ENCODE measurements around the gene RAP1GAP. TPM values are rescaled to one million over a fixed set of nuclear protein-coding genes. Genes with fewer than 3 reads are reported as not detected.

Gene RAP1GAP
- total and polyA plus RNA-seq, 5 donors = 15.3 to 18.7 (median 16.8) TPM

GRCh38 chr1:21594935-21595897, 73.9 kb downstream of the RAP1GAP start:
- DNase-seq (peak; percentile 78 to 85 (median 79)), ATAC-seq (peak in 1 of 2 donors; percentile 55)
- Histone ChIP-seq H3K27ac (ENCODE audit: low read length) (no peak overlapping the region), H3K9me3 (ENCODE audit: control insufficient read depth, low read length) (no peaks in the 10 kb centered on the region), H3K4me1 (ENCODE audit: control insufficient read depth, insufficient read depth, low read length) (no peaks in the 10 kb centered on the region), H3K27me3 (ENCODE audit: control insufficient read depth, insufficient read depth) (no peaks in the 10 kb centered on the region), H3K4me3 (ENCODE audit: low read length) (no peak overlapping the region)
- intact Hi-C loops (cut with DNase I) = loop anchor here in 1 of 4 donors (10.0 kb wide), 1 partner anchor 220 kb away; no protein-coding TSS in a partner anchor
- 61% methylated on average over 26 of the region's 26 CpGs for WGBS

GRCh38 chr1:21594501-21594900, 74.7 kb downstream of the RAP1GAP start:
- H3K27me3 ChIP-seq (ENCODE audit: control insufficient read depth, insufficient read depth) = no peaks in the 10 kb centered on the region
- ATAC-seq (peak in 1 of 2 donors; percentile 12), DNase-seq (no peak)
- intact Hi-C loops (cut with DNase I) = loop anchor here in 1 of 4 donors (10.0 kb wide), 1 partner anchor 220 kb away; no protein-coding TSS in a partner anchor
- no peaks in the 10 kb centered on the region for H3K4me1 ChIP-seq (ENCODE audit: control insufficient read depth, insufficient read depth, low read length)
- no peaks in the 10 kb centered on the region for H3K9me3 ChIP-seq (ENCODE audit: control insufficient read depth, low read length)
- no peak overlapping the region for H3K4me3 ChIP-seq (ENCODE audit: low read length)
- H3K27ac ChIP-seq (ENCODE audit: low read length) = no peak overlapping the region
- WGBS = 62% methylated on average over 11 of the region's 11 CpGs

DNA sequence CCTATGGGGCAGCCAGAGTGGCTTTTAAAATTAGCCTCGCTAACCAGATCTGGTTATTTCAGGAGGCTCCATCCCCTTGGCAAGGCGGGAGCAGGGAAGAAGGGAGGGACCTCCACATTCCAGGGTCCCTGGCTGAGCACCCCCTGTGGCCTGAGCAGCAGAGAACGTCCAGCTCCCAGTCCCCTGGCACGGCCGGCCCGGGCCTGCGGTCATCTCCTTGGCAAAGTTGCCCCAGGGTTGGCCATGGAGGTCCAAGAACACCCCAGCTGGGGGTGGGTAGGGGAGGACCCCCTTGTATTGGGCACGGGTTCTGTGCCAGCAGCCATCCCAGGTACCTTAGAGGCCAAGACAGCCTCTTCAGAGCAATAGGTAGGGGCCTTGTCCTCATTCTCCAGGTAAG, 75.9 kb downstream of the RAP1GAP start:
- ATAC-seq (no peak), DNase-seq (no peak)
- Histone ChIP-seq H3K9me3 (ENCODE audit: control insufficient read depth, low read length) (no peaks in the 10 kb centered on the region), H3K27me3 (ENCODE audit: control insufficient read depth, insufficient read depth) (no peaks in the 10 kb centered on the region), H3K4me1 (ENCODE audit: control insufficient read depth, insufficient read depth, low read length) (no peaks in the 10 kb centered on the region), H3K4me3 (ENCODE audit: low read length) (no peak overlapping the region), H3K27ac (ENCODE audit: low read length) (no peak overlapping the region)
- WGBS = 90% methylated on average over 8 of the region's 8 CpGs
- intact Hi-C loops (cut with DNase I) = loop anchor here in 1 of 4 donors (10.0 kb wide), 1 partner anchor 218 kb away; no protein-coding TSS in a partner anchor

DNA sequence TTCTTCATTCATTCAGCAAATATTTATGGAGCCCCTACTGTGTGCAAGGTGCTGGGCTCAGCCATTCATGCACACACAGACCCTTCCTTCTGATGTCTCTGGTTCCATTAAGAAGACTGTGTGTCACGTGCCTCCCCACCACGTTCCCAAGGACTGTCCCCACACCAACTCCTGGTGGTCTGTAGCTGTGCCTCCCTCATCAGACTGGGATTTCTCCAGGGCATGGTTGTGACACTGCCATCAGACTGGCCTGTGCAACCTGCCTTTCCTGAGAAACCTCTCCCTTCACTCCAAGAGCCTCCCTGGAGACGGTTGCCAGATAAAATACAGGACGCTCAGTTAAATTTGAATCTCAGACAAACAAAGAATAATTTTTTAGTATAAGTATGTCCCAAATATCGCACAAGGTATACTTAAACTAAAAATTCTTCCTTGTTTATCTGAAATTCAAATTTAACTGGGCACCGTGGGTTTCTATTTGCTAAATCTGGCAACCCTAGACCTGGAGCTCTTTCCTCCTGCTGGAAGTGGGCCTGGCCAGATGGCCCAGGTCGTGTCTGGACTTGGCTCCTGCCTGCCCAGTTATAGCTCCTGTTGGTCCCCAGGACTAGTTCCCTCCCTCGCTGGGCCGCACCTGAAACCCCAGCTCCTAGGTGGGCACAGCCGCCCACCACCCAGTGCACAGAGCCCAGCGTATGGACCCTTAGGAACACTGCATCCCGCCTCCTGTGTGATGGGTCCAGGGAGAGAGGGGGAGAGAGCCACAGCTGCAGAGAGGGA, 76.9 kb downstream of the RAP1GAP start:
- no peak overlapping the region for H3K4me3 ChIP-seq (ENCODE audit: low read length)
- no peak overlapping the region for H3K27ac ChIP-seq (ENCODE audit: low read length)
- H3K9me3 ChIP-seq (ENCODE audit: control insufficient read depth, low read length) = no peaks in the 10 kb centered on the region
- intact Hi-C loops (cut with DNase I) = loop anchor here in 1 of 4 donors (10.0 kb wide), 1 partner anchor 217 kb away; no protein-coding TSS in a partner anchor
- WGBS = 83% methylated on average over 12 of the region's 12 CpGs
- DNase-seq (no peak), ATAC-seq (no peak)
- no peaks in the 10 kb centered on the region for H3K27me3 ChIP-seq (ENCODE audit: control insufficient read depth, insufficient read depth)
- no peaks in the 10 kb centered on the region for H3K4me1 ChIP-seq (ENCODE audit: control insufficient read depth, insufficient read depth, low read length)

GRCh38 chr1:21590934-21591333, 78.2 kb downstream of the RAP1GAP start:
- ATAC-seq (no peak), DNase-seq (no peak)
- no peaks in the 10 kb centered on the region for H3K9me3 ChIP-seq (ENCODE audit: control insufficient read depth, low read length)
- no peak overlapping the region for H3K27ac ChIP-seq (ENCODE audit: low read length)
- intact Hi-C loops (cut with DNase I) = loop anchor here in 1 of 4 donors (10.0 kb wide), 1 partner anchor 216 kb away; no protein-coding TSS in a partner anchor
- H3K4me3 ChIP-seq (ENCODE audit: low read length) = no peak overlapping the region
- WGBS = 60% methylated on average over 13 of the region's 13 CpGs
- no peaks in the 10 kb centered on the region for H3K4me1 ChIP-seq (ENCODE audit: control insufficient read depth, insufficient read depth, low read length)
- H3K27me3 ChIP-seq (ENCODE audit: control insufficient read depth, insufficient read depth) = no peaks in the 10 kb centered on the region

- DNase-seq = no peak
- ATAC-seq = no peak
- H3K9me3 ChIP-seq (ENCODE audit: control insufficient read depth, low read length) = no peaks in the 10 kb centered on the region
- H3K4me3 ChIP-seq (ENCODE audit: low read length) = no peak overlapping the region
- H3K4me1 ChIP-seq (ENCODE audit: control insufficient read depth, insufficient read depth, low read length) = no peaks in the 10 kb centered on the region
- intact Hi-C loops (cut with DNase I) = loop anchor here in 1 of 4 donors (10.0 kb wide), 1 partner anchor 216 kb away; no protein-coding TSS in a partner anchor
- H3K27me3 ChIP-seq (ENCODE audit: control insufficient read depth, insufficient read depth) = no peaks in the 10 kb centered on the region
- H3K27ac ChIP-seq (ENCODE audit: low read length) = no peak overlapping the region
- 36% methylated on average over 23 of the region's 23 CpGs for WGBS
These were observed 78.9 kb downstream of the RAP1GAP start for GRCh38 chr1:21590126-21590880.

- Histone ChIP-seq H3K4me1 (ENCODE audit: control insufficient read depth, insufficient read depth, low read length) (no peaks in the 10 kb centered on the region), H3K9me3 (ENCODE audit: control insufficient read depth, low read length) (no peaks in the 10 kb centered on the region), H3K27ac (ENCODE audit: low read length) (no peak overlapping the region), H3K27me3 (ENCODE audit: control insufficient read depth, insufficient read depth) (no peaks in the 10 kb centered on the region), H3K4me3 (ENCODE audit: low read length) (no peak overlapping the region)
- ATAC-seq = no peak
- DNase-seq = no peak
- intact Hi-C loops (cut with DNase I) = loop anchor here in 1 of 4 donors (10.0 kb wide), 1 partner anchor 215 kb away; no protein-coding TSS in a partner anchor
- WGBS = 89% methylated on average over 5 of the region's 5 CpGs
These were observed 79.5 kb downstream of the RAP1GAP start for GRCh38 chr1:21589618-21590017.

GRCh38 chr1:21587602-21587953, 81.6 kb downstream of the RAP1GAP start:
- no peaks in the 10 kb centered on the region for H3K9me3 ChIP-seq (ENCODE audit: control insufficient read depth, low read length)
- no peaks in the 10 kb centered on the region for H3K27me3 ChIP-seq (ENCODE audit: control insufficient read depth, insufficient read depth)
- WGBS = 97% methylated on average over 5 of the region's 5 CpGs
- H3K4me1 ChIP-seq (ENCODE audit: control insufficient read depth, insufficient read depth, low read length) = no peaks in the 10 kb centered on the region
- H3K27ac ChIP-seq (ENCODE audit: low read length) = no peak overlapping the region
- DNase-seq (no peak), ATAC-seq (no peak)
- H3K4me3 ChIP-seq (ENCODE audit: low read length) = no peak overlapping the region
- intact Hi-C loops (cut with DNase I) = no loop called here

DNA sequence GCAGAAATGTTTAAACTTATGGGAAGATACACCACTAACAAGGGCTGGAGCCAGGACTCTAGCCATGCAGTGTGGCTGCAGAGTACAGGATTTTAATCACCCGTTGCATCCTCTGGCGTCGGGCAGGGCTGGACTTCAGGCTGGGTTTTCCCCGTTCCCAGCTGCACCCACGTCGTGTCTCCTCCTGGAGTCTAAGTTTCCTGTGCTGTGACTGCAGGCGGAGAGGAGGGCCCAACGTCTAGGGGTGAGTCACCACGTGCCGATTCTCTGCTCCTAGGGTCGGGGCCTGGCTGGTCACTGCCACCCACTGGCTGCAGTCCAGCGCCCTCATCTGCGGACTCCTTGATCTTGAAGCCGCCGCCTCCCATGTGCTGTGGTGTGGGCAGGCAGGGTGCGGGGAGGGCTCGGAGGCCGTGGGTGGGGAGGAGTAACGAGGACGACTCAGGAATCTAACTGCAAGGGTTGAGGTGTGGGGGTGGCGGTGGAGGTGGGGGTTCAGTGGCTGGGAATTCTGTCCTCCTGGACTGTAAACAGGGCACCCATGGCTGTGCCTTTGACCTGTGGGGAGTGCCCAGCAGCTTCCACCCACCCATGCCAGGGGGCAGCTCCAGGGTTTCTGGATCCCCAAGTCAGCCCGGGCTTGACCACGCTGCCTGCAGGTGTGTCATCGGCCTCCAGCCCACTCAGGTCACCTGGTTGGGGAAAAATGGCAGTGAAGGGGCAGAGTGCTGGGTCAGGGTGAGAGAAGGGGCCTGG, 82.1 kb downstream of the RAP1GAP start:
- peak; percentile 69 to 88 for ATAC-seq
- Histone ChIP-seq H3K4me1 (ENCODE audit: control insufficient read depth, insufficient read depth, low read length) (no peaks in the 10 kb centered on the region), H3K27ac (ENCODE audit: low read length) (no peak overlapping the region), H3K27me3 (ENCODE audit: control insufficient read depth, insufficient read depth) (no peaks in the 10 kb centered on the region), H3K9me3 (ENCODE audit: control insufficient read depth, low read length) (no peaks in the 10 kb centered on the region), H3K4me3 (ENCODE audit: low read length) (no peak overlapping the region)
- intact Hi-C loops (cut with DNase I) = no loop called here
- WGBS = 28% methylated on average over 24 of the region's 24 CpGs
- peak; percentile 76 to 80 (median 76) for DNase-seq

GRCh38 chr1:21586222-21586621, 82.9 kb downstream of the RAP1GAP start:
- H3K27me3 ChIP-seq (ENCODE audit: control insufficient read depth, insufficient read depth) = no peaks in the 10 kb centered on the region
- intact Hi-C loops (cut with DNase I) = no loop called here
- no peak overlapping the region for H3K27ac ChIP-seq (ENCODE audit: low read length)
- 47% methylated on average over 12 of the region's 12 CpGs for WGBS
- no peaks in the 10 kb centered on the region for H3K9me3 ChIP-seq (ENCODE audit: control insufficient read depth, low read length)
- H3K4me1 ChIP-seq (ENCODE audit: control insufficient read depth, insufficient read depth, low read length) = no peaks in the 10 kb centered on the region
- no peak for DNase-seq
- ATAC-seq = no peak
- no peak overlapping the region for H3K4me3 ChIP-seq (ENCODE audit: low read length)
